SK-N-SH treated with all-trans-retinoic acid at 6 μM for 48 hours (cell line): Measurements from ENCODE around the gene STOM.
A peak's percentile ranks its signal among the peaks of the same experiment; 100 is the strongest.

ENCODE experiments used
- ATAC-seq: fragments of 200-7000 bp; cut with Tn5 transposase; 3 replicates; pipeline ENCODE4 v1.9.1; 2020; ENCODE audit warnings: mild to moderate bottlenecking, moderate library complexity
- ARNTL ChIP-seq: fragments of 450-650 bp; formaldehyde crosslinking; IDR thresholded peaks from 2 replicates; pipeline ENCODE4 v1.5.0; 2020; ENCODE audit warnings: low read depth, mild to moderate bottlenecking, moderate library complexity, borderline replicate concordance
- BACH2 ChIP-seq: fragments of 250-450 bp; sonication (Bioruptor Pico); IDR thresholded peaks from 2 replicates; pipeline ENCODE4 v1.9.0; 2021; ENCODE audit warnings: mild to moderate bottlenecking, borderline replicate concordance
- CSDC2 ChIP-seq: fragments of 250-450 bp; sonication (Bioruptor Pico); IDR thresholded peaks from 2 replicates; pipeline ENCODE4 v1.5.0; 2020; ENCODE audit warnings: mild to moderate bottlenecking, moderate library complexity
- ESRRG ChIP-seq: fragments of 250-450 bp; sonication (Bioruptor Pico); IDR thresholded peaks from 2 replicates; pipeline ENCODE4 v1.6.1; 2021; ENCODE audit warnings: mild to moderate bottlenecking
- GLIS3 ChIP-seq: fragments of 250-450 bp; sonication (Bioruptor Pico); IDR thresholded peaks from 2 replicates; pipeline ENCODE4 v1.5.0; 2020; ENCODE audit warnings: mild to moderate bottlenecking, moderate library complexity
- ISL1 ChIP-seq: fragments of 250-450 bp; sonication (Bioruptor Pico); IDR thresholded peaks from 2 replicates; pipeline ENCODE4 v2.1.2; 2022; ENCODE audit warnings: mild to moderate bottlenecking, moderate library complexity
- OSR1 ChIP-seq: fragments of 250-450 bp; sonication (Bioruptor Pico); IDR thresholded peaks from 2 replicates; pipeline ENCODE4 v1.8.0; 2022; ENCODE audit warnings: moderate library complexity, mild to moderate bottlenecking, inconsistent platforms
- RARB ChIP-seq: fragments of 250-450 bp; sonication (Bioruptor Pico); IDR thresholded peaks from 2 replicates; pipeline ENCODE4 v1.8.0; 2021; ENCODE audit warnings: mild to moderate bottlenecking, moderate library complexity
- SNAI2 ChIP-seq: fragments of 250-450 bp; sonication (Bioruptor Pico); IDR thresholded peaks from 2 replicates; pipeline ENCODE4 v1.5.0; 2020; ENCODE audit warnings: mild to moderate bottlenecking, moderate library complexity
- TCF4 ChIP-seq: fragments of 250-450 bp; sonication (Bioruptor Pico); IDR thresholded peaks from 2 replicates; pipeline ENCODE4 v1.8.0; 2021; ENCODE audit warnings: mild to moderate bottlenecking, moderate library complexity, borderline replicate concordance
- ZC3H10 ChIP-seq: fragments of 250-450 bp; sonication (Bioruptor Pico); IDR thresholded peaks from 2 replicates; pipeline ENCODE4 v1.5.1; 2021; ENCODE audit warnings: mild to moderate bottlenecking, moderate library complexity
- ZFP30 ChIP-seq: fragments of 450-650 bp; formaldehyde crosslinking; IDR thresholded peaks from 2 replicates; pipeline ENCODE4 v1.5.0; 2022; ENCODE audit warnings: mild to moderate bottlenecking, moderate library complexity
- ZNF565 ChIP-seq: fragments of 450-650 bp; formaldehyde crosslinking; conservative IDR thresholded peaks from 2 replicates; pipeline ENCODE4 v1.5.0; 2020; ENCODE audit warnings: low read depth, mild to moderate bottlenecking, moderate library complexity
- ZNF70 ChIP-seq: fragments of 450-650 bp; formaldehyde crosslinking; IDR thresholded peaks from 2 replicates; pipeline ENCODE4 v1.5.0; 2020; ENCODE audit warnings: mild to moderate bottlenecking, moderate library complexity
- ZNF8 ChIP-seq: fragments of 450-650 bp; formaldehyde crosslinking; IDR thresholded peaks from 2 replicates; pipeline ENCODE4 v1.5.0; 2020; ENCODE audit warnings: mild to moderate bottlenecking, moderate library complexity
- TF ChIP-seq, protein P1 (sequence below): fragments of 250-450 bp; sonication (Bioruptor Pico); IDR thresholded peaks from 2 replicates; pipeline ENCODE4 v1.8.0; 2020; ENCODE audit warnings: mild to moderate bottlenecking, moderate library complexity, borderline replicate concordance
- TF ChIP-seq, protein P2 (sequence below): fragments of 250-450 bp; sonication (Bioruptor Pico); IDR thresholded peaks from 2 replicates; pipeline ENCODE4 v1.5.1; 2021; ENCODE audit warnings: mild to moderate bottlenecking, moderate library complexity
- TF ChIP-seq, protein P3 (sequence below): fragments of 250-450 bp; sonication (Bioruptor Pico); IDR thresholded peaks from 2 replicates; pipeline ENCODE4 v1.8.0; 2021; ENCODE audit warnings: low read depth, mild to moderate bottlenecking, moderate library complexity, borderline replicate concordance

The STOM gene

DNA sequence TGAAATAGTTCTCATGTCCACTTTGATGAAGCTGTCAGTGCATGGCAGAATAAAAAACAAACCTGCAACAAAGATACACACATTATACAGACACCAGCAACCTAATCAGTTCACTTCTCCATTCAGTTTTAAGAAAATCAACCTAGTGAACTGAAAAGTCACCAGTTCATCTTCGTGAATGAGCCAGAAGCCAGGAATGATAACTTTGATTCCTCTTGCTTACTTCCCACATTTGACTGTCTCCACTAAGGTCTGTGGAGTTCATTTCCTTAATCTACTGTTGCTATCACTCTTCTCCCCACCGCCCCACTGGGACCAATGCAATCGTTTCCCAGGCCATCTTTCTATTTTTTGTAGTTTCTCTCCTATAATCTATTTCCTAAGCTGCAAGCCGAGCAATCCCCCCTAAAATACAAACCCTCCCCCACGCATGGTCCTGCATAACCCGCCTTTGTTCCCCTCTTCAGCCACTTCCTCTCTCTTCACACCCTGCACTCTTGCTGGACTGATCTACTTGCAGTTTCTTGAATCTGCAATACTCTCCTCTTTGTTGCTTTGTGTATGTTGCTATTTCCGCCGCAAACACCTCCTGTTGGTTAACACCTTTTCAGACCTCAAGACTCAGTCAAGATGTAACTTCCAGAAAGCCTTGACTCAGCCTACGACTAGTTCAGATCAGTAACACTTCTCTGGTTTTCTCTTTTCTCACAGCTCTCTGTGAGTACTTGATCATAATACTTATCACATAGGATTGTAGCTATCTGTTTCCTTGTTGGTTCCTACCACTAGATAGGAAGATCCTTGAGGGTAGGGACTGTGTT lies 16.6 kb downstream of the STOM start:
- ATAC-seq, result no peak
- TF ChIP-seq RARB (CRISPR knock-in tag), result no peak
- TF ChIP-seq, protein P1, sequence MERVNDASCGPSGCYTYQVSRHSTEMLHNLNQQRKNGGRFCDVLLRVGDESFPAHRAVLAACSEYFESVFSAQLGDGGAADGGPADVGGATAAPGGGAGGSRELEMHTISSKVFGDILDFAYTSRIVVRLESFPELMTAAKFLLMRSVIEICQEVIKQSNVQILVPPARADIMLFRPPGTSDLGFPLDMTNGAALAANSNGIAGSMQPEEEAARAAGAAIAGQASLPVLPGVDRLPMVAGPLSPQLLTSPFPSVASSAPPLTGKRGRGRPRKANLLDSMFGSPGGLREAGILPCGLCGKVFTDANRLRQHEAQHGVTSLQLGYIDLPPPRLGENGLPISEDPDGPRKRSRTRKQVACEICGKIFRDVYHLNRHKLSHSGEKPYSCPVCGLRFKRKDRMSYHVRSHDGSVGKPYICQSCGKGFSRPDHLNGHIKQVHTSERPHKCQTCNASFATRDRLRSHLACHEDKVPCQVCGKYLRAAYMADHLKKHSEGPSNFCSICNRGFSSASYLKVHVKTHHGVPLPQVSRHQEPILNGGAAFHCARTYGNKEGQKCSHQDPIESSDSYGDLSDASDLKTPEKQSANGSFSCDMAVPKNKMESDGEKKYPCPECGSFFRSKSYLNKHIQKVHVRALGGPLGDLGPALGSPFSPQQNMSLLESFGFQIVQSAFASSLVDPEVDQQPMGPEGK (CRISPR knock-in tag), result no peak
- TF ChIP-seq TCF4 (CRISPR knock-in tag), result no peak
- no peak for TF ChIP-seq ESRRG (CRISPR knock-in tag)
- TF ChIP-seq ZNF8 (CRISPR knock-in tag), result no peak
- TF ChIP-seq, protein P2, sequence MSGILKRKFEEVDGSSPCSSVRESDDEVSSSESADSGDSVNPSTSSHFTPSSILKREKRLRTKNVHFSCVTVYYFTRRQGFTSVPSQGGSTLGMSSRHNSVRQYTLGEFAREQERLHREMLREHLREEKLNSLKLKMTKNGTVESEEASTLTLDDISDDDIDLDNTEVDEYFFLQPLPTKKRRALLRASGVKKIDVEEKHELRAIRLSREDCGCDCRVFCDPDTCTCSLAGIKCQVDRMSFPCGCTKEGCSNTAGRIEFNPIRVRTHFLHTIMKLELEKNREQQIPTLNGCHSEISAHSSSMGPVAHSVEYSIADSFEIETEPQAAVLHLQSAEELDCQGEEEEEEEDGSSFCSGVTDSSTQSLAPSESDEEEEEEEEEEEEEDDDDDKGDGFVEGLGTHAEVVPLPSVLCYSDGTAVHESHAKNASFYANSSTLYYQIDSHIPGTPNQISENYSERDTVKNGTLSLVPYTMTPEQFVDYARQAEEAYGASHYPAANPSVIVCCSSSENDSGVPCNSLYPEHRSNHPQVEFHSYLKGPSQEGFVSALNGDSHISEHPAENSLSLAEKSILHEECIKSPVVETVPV (CRISPR knock-in tag), result no peak
- no peak for TF ChIP-seq ARNTL
- no peak for TF ChIP-seq ISL1 (CRISPR knock-in tag)
- TF ChIP-seq, protein P3, sequence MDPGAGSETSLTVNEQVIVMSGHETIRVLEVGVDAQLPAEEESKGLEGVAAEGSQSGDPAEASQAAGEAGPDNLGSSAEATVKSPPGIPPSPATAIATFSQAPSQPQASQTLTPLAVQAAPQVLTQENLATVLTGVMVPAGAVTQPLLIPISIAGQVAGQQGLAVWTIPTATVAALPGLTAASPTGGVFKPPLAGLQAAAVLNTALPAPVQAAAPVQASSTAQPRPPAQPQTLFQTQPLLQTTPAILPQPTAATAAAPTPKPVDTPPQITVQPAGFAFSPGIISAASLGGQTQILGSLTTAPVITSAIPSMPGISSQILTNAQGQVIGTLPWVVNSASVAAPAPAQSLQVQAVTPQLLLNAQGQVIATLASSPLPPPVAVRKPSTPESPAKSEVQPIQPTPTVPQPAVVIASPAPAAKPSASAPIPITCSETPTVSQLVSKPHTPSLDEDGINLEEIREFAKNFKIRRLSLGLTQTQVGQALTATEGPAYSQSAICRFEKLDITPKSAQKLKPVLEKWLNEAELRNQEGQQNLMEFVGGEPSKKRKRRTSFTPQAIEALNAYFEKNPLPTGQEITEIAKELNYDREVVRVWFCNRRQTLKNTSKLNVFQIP (CRISPR knock-in tag), result no peak
- TF ChIP-seq, all 23 proteins: peak for 0

DNA sequence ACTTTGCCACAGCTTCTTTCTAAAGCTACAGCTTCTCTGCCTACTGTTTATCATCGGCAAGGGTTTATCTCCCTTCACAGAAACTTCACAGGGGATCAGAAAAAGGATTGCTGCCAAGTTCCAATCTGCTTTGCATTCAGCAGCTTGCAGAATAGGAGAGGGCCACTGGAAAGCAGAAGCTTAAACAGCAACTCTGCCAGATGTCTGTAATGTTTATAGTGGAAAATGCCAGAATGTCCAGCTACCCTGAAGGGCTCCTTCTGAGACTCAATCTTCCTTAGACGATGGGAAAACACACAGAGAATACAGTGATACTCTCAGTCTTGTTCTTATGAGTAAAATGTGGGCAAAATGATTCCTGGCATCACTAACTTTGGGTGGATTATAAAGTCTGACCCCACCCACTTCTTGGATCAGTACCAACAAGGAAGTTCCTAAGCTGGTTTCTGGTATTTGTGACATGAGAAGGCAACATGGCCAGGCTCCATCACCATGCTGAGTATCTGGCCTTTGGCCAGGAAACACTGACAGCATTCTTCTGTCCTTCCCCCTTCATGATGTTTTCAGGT lies 19.0 kb downstream of the STOM start:
- ATAC-seq, result peak; percentile 89
- TF ChIP-seq ZC3H10 (CRISPR knock-in tag) (no peak), ISL1 (CRISPR knock-in tag) (peak; percentile 38; the same call in 1 of the 2 replicates), TCF4 (CRISPR knock-in tag) (peak; percentile 71), OSR1 (CRISPR knock-in tag) (no peak), ZNF565 (CRISPR knock-in tag) (no peak), ESRRG (CRISPR knock-in tag) (no peak), ARNTL (no peak), RARB (CRISPR knock-in tag) (no peak), CSDC2 (CRISPR knock-in tag) (no peak), ZFP30 (CRISPR knock-in tag) (no peak), BACH2 (CRISPR knock-in tag) (no peak), SNAI2 (CRISPR knock-in tag) (no peak)
- TF ChIP-seq, protein P2 (CRISPR knock-in tag), result no peak
- TF ChIP-seq, protein P1 (CRISPR knock-in tag), result no peak

DNA sequence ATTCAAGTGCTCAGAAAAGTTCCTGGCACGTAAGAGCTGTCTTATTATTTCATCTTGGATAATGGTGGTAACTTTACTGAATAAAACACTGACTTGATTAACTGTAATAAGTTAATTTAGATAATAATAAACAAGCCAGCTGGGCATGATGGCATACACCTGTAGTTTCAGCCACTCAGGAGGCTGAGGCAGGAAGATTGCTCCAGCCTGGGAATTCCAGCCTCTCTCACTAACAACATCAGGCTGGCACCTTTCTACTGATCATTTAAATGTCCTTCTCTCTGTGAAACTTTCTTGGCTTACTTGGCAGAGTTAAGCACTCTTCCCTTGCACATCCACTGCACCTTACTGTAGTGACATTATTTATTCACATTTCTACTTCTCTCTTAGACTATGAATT lies 20.0 kb downstream of the STOM start:
- no peak for ATAC-seq
- TF ChIP-seq CSDC2 (CRISPR knock-in tag) (no peak), RARB (CRISPR knock-in tag) (no peak), TCF4 (CRISPR knock-in tag) (no peak), ZNF70 (CRISPR knock-in tag) (no peak), GLIS3 (no peak), ZFP30 (CRISPR knock-in tag) (no peak), BACH2 (CRISPR knock-in tag) (no peak), ISL1 (CRISPR knock-in tag) (no peak)
- TF ChIP-seq, protein P2 (CRISPR knock-in tag), result no peak
